Measurements from ENCODE around the gene MAP1LC3C. TPM values are rescaled to one million over a fixed set of nuclear protein-coding genes. Genes with fewer than 3 reads are reported as not detected.

Gene MAP1LC3C
- total RNA-seq, 2 donors from 2014 or later, result 2.3 TPM; not detected in 1

DNA sequence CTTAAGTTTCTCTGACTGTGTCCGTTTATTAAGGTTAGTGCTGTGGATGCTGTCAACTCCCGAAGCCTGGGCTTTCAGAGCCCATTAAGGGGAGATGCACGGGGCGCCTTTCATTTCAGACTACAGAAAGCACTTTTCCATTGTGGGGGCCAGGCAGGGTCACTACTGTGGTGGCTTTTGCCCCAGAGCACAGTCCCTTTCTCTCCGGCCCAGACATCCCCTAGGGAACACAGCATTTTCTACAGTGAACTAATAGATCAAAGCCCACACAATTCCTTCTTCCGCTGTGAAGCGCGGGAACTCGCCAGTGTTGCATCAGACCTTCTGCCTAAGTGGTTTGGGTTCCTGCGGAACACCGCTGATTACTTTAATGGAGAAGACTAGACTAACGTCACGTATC is 26.8 kb upstream of the MAP1LC3C start:
- no peak overlapping the region for H3K4me3 ChIP-seq
- H3K9me3 ChIP-seq, result no peaks in the 10 kb centered on the region
- H3K27ac ChIP-seq, result no peak overlapping the region
- H3K36me3 ChIP-seq, result no peaks in the 10 kb centered on the region
- TF ChIP-seq, protein P1, sequence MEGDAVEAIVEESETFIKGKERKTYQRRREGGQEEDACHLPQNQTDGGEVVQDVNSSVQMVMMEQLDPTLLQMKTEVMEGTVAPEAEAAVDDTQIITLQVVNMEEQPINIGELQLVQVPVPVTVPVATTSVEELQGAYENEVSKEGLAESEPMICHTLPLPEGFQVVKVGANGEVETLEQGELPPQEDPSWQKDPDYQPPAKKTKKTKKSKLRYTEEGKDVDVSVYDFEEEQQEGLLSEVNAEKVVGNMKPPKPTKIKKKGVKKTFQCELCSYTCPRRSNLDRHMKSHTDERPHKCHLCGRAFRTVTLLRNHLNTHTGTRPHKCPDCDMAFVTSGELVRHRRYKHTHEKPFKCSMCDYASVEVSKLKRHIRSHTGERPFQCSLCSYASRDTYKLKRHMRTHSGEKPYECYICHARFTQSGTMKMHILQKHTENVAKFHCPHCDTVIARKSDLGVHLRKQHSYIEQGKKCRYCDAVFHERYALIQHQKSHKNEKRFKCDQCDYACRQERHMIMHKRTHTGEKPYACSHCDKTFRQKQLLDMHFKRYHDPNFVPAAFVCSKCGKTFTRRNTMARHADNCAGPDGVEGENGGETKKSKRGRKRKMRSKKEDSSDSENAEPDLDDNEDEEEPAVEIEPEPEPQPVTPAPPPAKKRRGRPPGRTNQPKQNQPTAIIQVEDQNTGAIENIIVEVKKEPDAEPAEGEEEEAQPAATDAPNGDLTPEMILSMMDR (IDR thresholded peaks at IDR 0.05), result no peak
- ATAC-seq (ENCODE audit: insufficient number of reproducible peaks, low FRiP score, low read depth), result no peak
- H3K4me1 ChIP-seq (ENCODE audit: control insufficient read depth in 1 of 2, low read depth in 2 of 2), result no peaks in the 10 kb centered on the region
- DNase-seq (ENCODE audit: low spot score), result no peak
- no peaks in the 10 kb centered on the region for H3K27me3 ChIP-seq (replicated peaks; ENCODE audit: insufficient read depth)

DNA sequence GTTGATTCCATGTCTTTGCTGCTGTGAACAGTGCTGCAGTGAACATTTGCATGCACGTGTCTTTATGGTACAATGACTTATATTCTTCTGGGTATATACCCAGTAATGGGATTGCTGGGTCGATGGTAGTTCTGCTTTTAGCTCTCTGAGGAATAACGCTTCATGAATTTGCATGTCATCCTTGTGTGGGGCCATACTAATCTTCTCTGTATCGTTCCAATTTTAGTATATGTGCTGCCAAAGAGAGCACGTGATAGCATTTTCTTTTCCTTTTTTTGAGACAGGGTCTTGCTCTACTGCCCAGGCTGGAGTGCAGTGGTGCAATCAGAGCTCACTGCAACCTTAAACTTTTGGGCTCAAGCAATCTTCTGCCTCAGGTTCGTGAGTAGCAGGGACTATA is 24.9 kb upstream of the MAP1LC3C start:
- no peak overlapping the region for H3K27ac ChIP-seq
- no peaks in the 10 kb centered on the region for H3K36me3 ChIP-seq
- TF ChIP-seq, protein P1 (IDR thresholded peaks at IDR 0.05), result no peak
- H3K4me1 ChIP-seq (ENCODE audit: control insufficient read depth in 1 of 2, low read depth in 2 of 2), result no peaks in the 10 kb centered on the region
- no peaks in the 10 kb centered on the region for H3K9me3 ChIP-seq
- no peaks in the 10 kb centered on the region for H3K27me3 ChIP-seq (replicated peaks; ENCODE audit: insufficient read depth)
- H3K4me3 ChIP-seq, result no peak overlapping the region
- no peak for ATAC-seq (ENCODE audit: insufficient number of reproducible peaks, low FRiP score, low read depth)
- no peak for DNase-seq (ENCODE audit: low spot score)

GRCh38 chr1:242019018-242019417 is 20.1 kb upstream of the MAP1LC3C start:
- no peaks in the 10 kb centered on the region for H3K27me3 ChIP-seq (replicated peaks; ENCODE audit: insufficient read depth)
- ATAC-seq (ENCODE audit: insufficient number of reproducible peaks, low FRiP score, low read depth), result no peak
- TF ChIP-seq, protein P1 (IDR thresholded peaks at IDR 0.05), result no peak
- H3K36me3 ChIP-seq, result no peaks in the 10 kb centered on the region
- H3K4me1 ChIP-seq (ENCODE audit: control insufficient read depth in 1 of 2, low read depth in 2 of 2), result no peaks in the 10 kb centered on the region
- no peaks in the 10 kb centered on the region for H3K9me3 ChIP-seq
- H3K4me3 ChIP-seq, result no peak overlapping the region
- no peak for DNase-seq (ENCODE audit: low spot score)
- H3K27ac ChIP-seq, result no peak overlapping the region

- no peaks in the 10 kb centered on the region for H3K36me3 ChIP-seq
- ATAC-seq (ENCODE audit: insufficient number of reproducible peaks, low FRiP score, low read depth) (no peak), DNase-seq (ENCODE audit: low spot score) (peak; percentile 4)
- H3K27me3 ChIP-seq (replicated peaks; ENCODE audit: insufficient read depth), result no peaks in the 10 kb centered on the region
- no peaks in the 10 kb centered on the region for H3K4me1 ChIP-seq (ENCODE audit: control insufficient read depth in 1 of 2, low read depth in 2 of 2)
- TF ChIP-seq, protein P1 (IDR thresholded peaks at IDR 0.05), result peak; percentile 29
- no peaks in the 10 kb centered on the region for H3K9me3 ChIP-seq
- H3K27ac ChIP-seq, result no peak overlapping the region
- H3K4me3 ChIP-seq, result no peak overlapping the region
These were observed 18.8 kb upstream of the MAP1LC3C start for GRCh38 chr1:242017580-242018233.

- Histone ChIP-seq H3K9me3 (no peaks in the 10 kb centered on the region), H3K4me3 (no peak overlapping the region)
- ATAC-seq (ENCODE audit: insufficient number of reproducible peaks, low FRiP score, low read depth), result no peak
These were observed 17.6 kb upstream of the MAP1LC3C start for GRCh38 chr1:242016479-242016878.

More at GRCh38 chr1:242016479-242016878, 17.6 kb upstream of the MAP1LC3C start:
- no peaks in the 10 kb centered on the region for H3K4me1 ChIP-seq (ENCODE audit: control insufficient read depth in 1 of 2, low read depth in 2 of 2)
- H3K27me3 ChIP-seq (replicated peaks; ENCODE audit: insufficient read depth), result no peaks in the 10 kb centered on the region
- TF ChIP-seq, protein P1 (IDR thresholded peaks at IDR 0.05), result no peak
- H3K27ac ChIP-seq, result no peak overlapping the region
- DNase-seq (ENCODE audit: low spot score), result no peak
- no peaks in the 10 kb centered on the region for H3K36me3 ChIP-seq
